ENCODE data around the gene CCDC184.

Gene CCDC184

DNA sequence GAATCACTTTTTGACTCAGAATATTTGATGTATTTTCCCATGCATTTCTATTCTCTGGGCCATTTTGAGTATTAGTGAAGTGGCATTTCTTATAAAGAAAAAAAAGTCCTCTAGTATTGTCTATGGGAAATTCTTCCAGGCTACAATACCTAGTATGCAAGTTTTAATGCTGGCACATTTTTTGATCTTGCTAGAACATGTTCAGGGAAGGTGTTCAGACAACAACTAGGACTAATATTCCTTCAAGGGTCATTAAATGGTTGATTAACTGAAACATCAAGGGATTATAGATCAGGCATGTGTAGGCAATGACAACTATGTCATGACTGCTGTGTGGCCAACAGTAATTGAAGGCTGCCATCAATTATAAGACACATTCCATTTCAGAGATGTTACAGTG lies 7.7 kb downstream of the CCDC184 start:
- Histone ChIP-seq H4K20me1 (ENCODE audit: insufficient read depth, low read length) (no peaks in the 10 kb centered on the region), H3K4me2 (ENCODE audit: low read length) (no peak overlapping the region), H3F3A (ENCODE audit: insufficient read depth, low read length) (no peaks in the 10 kb centered on the region), H3K9me3 (ENCODE audit: low read length) (no peaks in the 10 kb centered on the region), H3K27me3 (ENCODE audit: insufficient read depth, low read length) (no peaks in the 10 kb centered on the region), H3K36me3 (ENCODE audit: insufficient read depth, low read length) (no peaks in the 10 kb centered on the region), H3K4me1 (ENCODE audit: insufficient read depth, low read length, severe bottlenecking) (no peaks in the 10 kb centered on the region), H3K4me3 (ENCODE audit: low read depth, low read length, poor library complexity, severe bottlenecking) (no peak overlapping the region), H3K27ac (ENCODE audit: low read depth, low read length, poor library complexity, severe bottlenecking) (no peak overlapping the region), H3K9ac (ENCODE audit: low read length) (no peak overlapping the region), H3K9me2 (ENCODE audit: low read depth, low read length) (no peaks in the 10 kb centered on the region), H3K79me2 (ENCODE audit: insufficient read depth, low read length) (no peaks in the 10 kb centered on the region), H2AFZ (ENCODE audit: low read length) (no peak overlapping the region)
- TF ChIP-seq, protein P1, sequence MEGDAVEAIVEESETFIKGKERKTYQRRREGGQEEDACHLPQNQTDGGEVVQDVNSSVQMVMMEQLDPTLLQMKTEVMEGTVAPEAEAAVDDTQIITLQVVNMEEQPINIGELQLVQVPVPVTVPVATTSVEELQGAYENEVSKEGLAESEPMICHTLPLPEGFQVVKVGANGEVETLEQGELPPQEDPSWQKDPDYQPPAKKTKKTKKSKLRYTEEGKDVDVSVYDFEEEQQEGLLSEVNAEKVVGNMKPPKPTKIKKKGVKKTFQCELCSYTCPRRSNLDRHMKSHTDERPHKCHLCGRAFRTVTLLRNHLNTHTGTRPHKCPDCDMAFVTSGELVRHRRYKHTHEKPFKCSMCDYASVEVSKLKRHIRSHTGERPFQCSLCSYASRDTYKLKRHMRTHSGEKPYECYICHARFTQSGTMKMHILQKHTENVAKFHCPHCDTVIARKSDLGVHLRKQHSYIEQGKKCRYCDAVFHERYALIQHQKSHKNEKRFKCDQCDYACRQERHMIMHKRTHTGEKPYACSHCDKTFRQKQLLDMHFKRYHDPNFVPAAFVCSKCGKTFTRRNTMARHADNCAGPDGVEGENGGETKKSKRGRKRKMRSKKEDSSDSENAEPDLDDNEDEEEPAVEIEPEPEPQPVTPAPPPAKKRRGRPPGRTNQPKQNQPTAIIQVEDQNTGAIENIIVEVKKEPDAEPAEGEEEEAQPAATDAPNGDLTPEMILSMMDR (IDR thresholded peaks at IDR 0.05; ENCODE audit: low read length) = no peak
- no peak for TF ChIP-seq EZH2 (IDR thresholded peaks at IDR 0.05; ENCODE audit: borderline replicate concordance, low read length)

GRCh38 chr12:48192861-48193260 lies 9.4 kb downstream of the CCDC184 start:
- Histone ChIP-seq H2AFZ (ENCODE audit: low read length) (no peak overlapping the region), H3K27ac (ENCODE audit: low read depth, low read length, poor library complexity, severe bottlenecking) (no peak overlapping the region), H3K4me1 (ENCODE audit: insufficient read depth, low read length, severe bottlenecking) (peaks cover 8% of the 10 kb centered on the region), H3K36me3 (ENCODE audit: insufficient read depth, low read length) (no peaks in the 10 kb centered on the region), H3K79me2 (ENCODE audit: insufficient read depth, low read length) (no peaks in the 10 kb centered on the region), H3F3A (ENCODE audit: insufficient read depth, low read length) (no peaks in the 10 kb centered on the region), H3K9ac (ENCODE audit: low read length) (no peak overlapping the region), H3K9me3 (ENCODE audit: low read length) (no peaks in the 10 kb centered on the region), H3K4me3 (ENCODE audit: low read depth, low read length, poor library complexity, severe bottlenecking) (no peak overlapping the region), H3K4me2 (ENCODE audit: low read length) (no peak overlapping the region), H3K27me3 (ENCODE audit: insufficient read depth, low read length) (no peaks in the 10 kb centered on the region), H3K9me2 (ENCODE audit: low read depth, low read length) (no peaks in the 10 kb centered on the region), H4K20me1 (ENCODE audit: insufficient read depth, low read length) (no peaks in the 10 kb centered on the region)
- TF ChIP-seq, protein P1 (IDR thresholded peaks at IDR 0.05; ENCODE audit: low read length) = no peak
- no peak for TF ChIP-seq EZH2 (IDR thresholded peaks at IDR 0.05; ENCODE audit: borderline replicate concordance, low read length)

DNA sequence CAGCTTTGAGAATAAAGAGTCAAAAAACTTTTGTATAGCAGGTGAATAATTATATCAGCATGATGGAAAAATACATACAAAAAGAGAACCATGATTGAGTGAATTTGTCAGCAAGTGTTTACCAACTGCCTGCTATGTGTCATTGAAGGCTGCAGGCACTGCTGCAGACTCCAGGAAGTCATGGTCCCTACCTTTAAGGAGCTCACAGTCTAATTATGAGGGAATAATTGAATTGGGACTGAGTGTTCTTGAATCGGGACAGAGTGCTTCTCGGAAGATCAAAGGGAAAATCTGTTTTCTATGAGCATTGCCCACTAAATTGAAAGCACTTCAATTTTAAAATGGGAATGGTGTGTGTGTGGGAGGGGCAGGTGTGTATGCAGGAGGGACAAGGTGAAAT lies 10.2 kb downstream of the CCDC184 start:
- no peak overlapping the region for H3K27ac ChIP-seq (ENCODE audit: low read depth, low read length, poor library complexity, severe bottlenecking)
- no peak overlapping the region for H3K9ac ChIP-seq (ENCODE audit: low read length)
- H3K79me2 ChIP-seq (ENCODE audit: insufficient read depth, low read length) = no peaks in the 10 kb centered on the region
- no peak overlapping the region for H2AFZ ChIP-seq (ENCODE audit: low read length)
- H3K4me3 ChIP-seq (ENCODE audit: low read depth, low read length, poor library complexity, severe bottlenecking) = no peak overlapping the region
- TF ChIP-seq EZH2 (IDR thresholded peaks at IDR 0.05; ENCODE audit: borderline replicate concordance, low read length) = no peak
- TF ChIP-seq, protein P1 (IDR thresholded peaks at IDR 0.05; ENCODE audit: low read length) = no peak
- no peaks in the 10 kb centered on the region for H4K20me1 ChIP-seq (ENCODE audit: insufficient read depth, low read length)
- no peak overlapping the region for H3K4me2 ChIP-seq (ENCODE audit: low read length)
- H3K27me3 ChIP-seq (ENCODE audit: insufficient read depth, low read length) = no peaks in the 10 kb centered on the region
- H3K9me2 ChIP-seq (ENCODE audit: low read depth, low read length) = no peaks in the 10 kb centered on the region
- no peaks in the 10 kb centered on the region for H3K9me3 ChIP-seq (ENCODE audit: low read length)
- no peaks in the 10 kb centered on the region for H3F3A ChIP-seq (ENCODE audit: insufficient read depth, low read length)
- no peaks in the 10 kb centered on the region; the same call in 1 of the 2 replicates for H3K36me3 ChIP-seq (ENCODE audit: insufficient read depth, low read length)
- H3K4me1 ChIP-seq (ENCODE audit: insufficient read depth, low read length, severe bottlenecking) = peaks cover 16% of the 10 kb centered on the region
